Neural progenitor cell (in vitro differentiated cells): ENCODE measurements around the gene SMYD3.

Source experiments
- EZH2phosphoT487 ChIP-seq: fragments of 200-600 bp; sonication (generic); IDR thresholded peaks from 2 replicates; pipeline ENCODE4 v1.6.1; 2017; ENCODE audit warnings: antibody characterized with exemption
- TF ChIP-seq, protein P1 (sequence below): fragments of 200-600 bp; sonication (generic); IDR thresholded peaks from 2 replicates; pipeline ENCODE4 v1.5.1; 2017; ENCODE audit warnings: antibody characterized with exemption, mild to moderate bottlenecking

DNA sequence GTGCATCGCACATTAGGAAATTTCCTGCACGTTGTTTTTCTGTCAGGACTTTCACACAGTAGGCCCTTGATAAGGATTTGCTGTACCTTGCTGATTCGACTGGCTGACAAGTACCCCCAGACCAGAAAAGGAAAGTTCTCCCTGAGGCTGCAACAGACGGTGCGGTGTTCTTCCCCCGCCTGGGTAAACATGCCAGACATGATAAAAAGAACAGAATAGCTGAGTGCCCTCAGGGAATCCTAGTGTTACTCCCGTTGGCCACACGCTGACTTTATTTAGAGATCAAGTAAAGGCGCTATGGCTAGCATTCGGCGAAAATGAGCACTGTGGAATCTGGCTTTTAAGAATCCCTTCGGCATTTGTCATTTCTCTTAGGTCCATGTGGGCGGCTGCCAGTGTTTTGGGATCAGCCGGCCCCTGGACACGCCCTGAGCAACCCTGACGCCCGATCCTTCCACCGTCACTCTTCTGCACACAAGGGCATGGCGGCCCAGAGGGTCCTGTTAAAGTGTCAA lies 744.6 kb downstream of the SMYD3 start:
- no peak for TF ChIP-seq EZH2phosphoT487
- TF ChIP-seq, protein P1, sequence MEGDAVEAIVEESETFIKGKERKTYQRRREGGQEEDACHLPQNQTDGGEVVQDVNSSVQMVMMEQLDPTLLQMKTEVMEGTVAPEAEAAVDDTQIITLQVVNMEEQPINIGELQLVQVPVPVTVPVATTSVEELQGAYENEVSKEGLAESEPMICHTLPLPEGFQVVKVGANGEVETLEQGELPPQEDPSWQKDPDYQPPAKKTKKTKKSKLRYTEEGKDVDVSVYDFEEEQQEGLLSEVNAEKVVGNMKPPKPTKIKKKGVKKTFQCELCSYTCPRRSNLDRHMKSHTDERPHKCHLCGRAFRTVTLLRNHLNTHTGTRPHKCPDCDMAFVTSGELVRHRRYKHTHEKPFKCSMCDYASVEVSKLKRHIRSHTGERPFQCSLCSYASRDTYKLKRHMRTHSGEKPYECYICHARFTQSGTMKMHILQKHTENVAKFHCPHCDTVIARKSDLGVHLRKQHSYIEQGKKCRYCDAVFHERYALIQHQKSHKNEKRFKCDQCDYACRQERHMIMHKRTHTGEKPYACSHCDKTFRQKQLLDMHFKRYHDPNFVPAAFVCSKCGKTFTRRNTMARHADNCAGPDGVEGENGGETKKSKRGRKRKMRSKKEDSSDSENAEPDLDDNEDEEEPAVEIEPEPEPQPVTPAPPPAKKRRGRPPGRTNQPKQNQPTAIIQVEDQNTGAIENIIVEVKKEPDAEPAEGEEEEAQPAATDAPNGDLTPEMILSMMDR: no peak
